Body of pancreas (tissue), 4 donors: ENCODE data around the gene TUBGCP6.

ENCODE experiments used
- CTCF ChIP-seq, 7 experiments: fragments of 450-650 bp in 4 of 7; fragments of 200-600 bp in 3 of 7; sonication (generic) in 3 of 7; IDR thresholded peaks; one replicate each; pipeline ENCODE4 v1.5.1; 2016 to 2019; ENCODE audit warnings: antibody characterized with exemption in 7 of 7
- POLR2A ChIP-seq, 3 donors: fragments of 450-650 bp; IDR thresholded peaks; one replicate each; pipeline ENCODE4 v1.6.1; 2016; ENCODE audit warnings: antibody characterized with exemption in 3 of 3, mild to moderate bottlenecking in 2 of 3

- TF ChIP-seq CTCF (IDR thresholded peaks at IDR 0.05), result no peak
- no peak for TF ChIP-seq POLR2A (IDR thresholded peaks at IDR 0.05)
Observed at GRCh38 chr22:50258361-50259292, 13.8 kb upstream of the TUBGCP6 start.
